ENCODE results near the gene PLEKHA7.
"Not testable (repeated sequence)": the region's sequence is repeated elsewhere in the genome, so short reads cannot be mapped to it uniquely, and the experiment has no call there.

Gene PLEKHA7

DNA sequence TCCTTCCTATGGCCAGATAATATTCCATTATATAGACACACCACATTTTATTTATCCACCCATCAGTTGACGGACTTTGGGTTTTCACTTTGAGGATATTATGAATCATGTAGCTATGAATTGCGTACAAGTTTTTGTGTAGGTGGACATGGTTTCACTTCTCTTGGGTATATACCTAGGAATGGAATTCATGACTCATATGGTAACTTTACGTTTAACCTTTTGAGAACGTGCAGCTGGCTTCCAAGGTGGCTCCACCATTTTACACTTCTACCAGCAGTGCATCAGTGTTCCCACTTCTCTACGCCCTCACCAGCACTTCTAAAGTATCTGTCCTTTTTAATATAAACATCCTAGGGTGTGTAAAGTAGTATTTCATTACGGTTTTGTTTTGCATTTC lies 112.0 kb downstream of the PLEKHA7 start:
- DNase-seq: no peak

GRCh38 chr11:16900491-16900890 lies 113.7 kb downstream of the PLEKHA7 start:
- no peak for DNase-seq

DNA sequence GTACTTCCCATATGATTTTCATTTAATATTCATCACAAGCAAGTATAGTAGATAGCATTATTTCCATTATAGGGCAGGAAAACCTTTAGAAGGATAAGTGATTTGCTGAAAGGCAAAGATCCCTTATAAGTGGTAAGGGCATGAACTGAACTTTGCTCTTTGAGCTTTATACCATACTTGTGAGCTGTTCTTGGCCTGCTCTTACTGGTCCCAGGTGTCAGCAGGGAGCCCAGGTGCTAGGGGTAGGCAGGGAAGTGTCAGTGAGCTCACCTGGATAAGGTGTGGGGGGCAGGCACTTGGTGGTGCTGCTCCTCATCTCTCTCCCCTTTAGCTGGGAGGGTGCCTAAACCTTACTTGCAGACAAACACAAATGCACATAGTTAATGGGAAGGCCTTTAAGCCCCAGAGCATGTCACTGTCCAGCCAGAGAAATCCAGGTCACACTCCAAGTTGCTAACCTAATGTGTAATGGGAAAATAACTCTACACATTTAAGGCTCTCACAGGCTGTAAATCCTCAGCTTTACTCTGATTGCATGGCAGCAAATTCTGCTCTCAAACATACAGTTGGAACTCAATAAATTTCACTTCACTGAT lies 114.4 kb downstream of the PLEKHA7 start:
- DNase-seq: no peak

DNA sequence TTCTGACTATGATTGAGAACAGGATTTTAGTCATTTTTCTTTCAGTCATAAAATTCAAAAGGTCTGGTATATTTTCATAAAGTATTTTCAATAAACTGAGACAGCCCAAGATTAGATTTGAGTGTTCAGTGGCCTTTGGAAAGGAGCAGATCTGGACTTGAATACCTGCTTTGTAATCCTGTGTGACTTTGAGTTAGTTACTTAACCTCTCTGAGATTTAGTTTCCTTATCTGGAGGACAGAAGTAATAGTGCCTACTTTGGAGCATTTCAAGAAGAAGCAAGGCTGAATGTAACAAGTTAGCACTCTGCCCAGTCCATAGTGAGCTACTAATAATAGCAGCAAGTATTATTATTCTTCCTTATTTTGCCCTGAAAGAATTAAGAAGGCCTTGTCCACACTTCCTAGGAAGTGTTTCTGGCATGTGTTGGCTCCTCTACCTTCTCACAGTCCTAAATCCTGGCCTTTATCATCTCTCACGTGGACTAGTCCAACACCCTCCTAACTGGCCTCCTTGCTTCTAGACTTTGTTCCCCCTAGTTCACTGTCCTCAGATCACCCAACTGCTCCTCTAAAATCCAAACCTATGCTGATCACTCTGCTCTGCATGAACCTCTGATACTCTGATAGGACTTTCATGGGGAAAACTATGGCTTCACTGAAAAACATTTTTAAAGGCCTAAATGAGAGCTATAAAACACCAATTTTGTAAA lies 115.8 kb downstream of the PLEKHA7 start:
- DNase-seq: no peak

- DNase-seq: peak; percentile 61
Observed at GRCh38 chr11:16897470-16898061, 116.6 kb downstream of the PLEKHA7 start.

DNA sequence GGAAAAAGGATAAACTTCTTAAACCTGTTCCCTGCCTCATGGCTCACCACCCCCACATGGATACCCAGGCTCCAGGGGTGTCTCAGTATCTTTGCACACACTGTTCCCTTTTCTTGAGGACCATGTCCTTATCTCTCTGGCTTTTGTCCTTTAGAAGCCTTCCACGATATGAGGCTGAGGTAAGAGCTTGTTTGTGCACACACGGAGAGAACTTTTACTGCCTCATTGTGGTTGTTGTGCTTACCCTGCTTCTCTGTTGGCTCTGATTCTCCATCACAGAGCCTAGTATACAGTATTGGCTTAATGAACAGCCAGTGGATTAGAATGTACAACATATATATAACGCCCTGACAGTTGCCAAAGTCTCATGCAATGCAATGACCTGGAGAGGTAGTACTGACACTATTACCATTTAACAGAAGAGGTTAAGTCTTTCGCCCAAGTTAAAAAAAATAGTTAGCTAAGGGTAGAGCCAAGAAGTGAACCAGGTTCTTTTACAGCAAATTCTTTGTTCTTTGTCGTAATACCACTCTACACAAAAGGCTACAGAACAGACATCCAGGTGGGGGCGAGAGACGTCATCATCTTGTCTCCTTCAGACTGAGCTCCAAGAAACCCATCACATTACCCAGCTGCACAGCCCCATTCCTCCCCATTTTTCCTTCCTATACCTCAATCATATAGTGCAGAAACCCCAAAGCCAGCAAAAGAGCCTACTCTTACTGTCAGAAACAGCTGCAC lies 117.3 kb downstream of the PLEKHA7 start:
- peak; percentile 29 for DNase-seq

DNA sequence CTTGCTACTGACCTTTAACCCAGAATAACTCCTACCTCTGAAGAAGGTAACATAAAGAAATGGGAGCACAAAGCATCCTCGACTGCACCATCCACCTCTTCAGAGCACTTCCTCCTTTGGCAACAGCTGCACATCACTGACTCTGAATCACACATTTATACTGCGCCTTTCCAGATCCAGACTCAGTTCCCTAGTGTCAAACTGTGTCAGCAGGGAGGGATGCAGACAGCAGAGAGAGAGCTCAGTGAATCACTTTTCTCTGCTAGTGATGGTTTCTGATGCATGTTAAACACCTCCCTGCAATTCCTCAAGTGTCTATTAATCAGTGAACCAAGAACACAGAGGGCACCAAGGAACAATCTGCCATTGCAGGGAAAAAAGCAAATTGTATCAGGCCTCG lies 118.9 kb downstream of the PLEKHA7 start:
- no peak for DNase-seq

- no peak for DNase-seq
Observed at GRCh38 chr11:16893456-16894066, 120.7 kb downstream of the PLEKHA7 start.

GRCh38 chr11:16891964-16892363 lies 122.2 kb downstream of the PLEKHA7 start:
- no peak for DNase-seq

DNA sequence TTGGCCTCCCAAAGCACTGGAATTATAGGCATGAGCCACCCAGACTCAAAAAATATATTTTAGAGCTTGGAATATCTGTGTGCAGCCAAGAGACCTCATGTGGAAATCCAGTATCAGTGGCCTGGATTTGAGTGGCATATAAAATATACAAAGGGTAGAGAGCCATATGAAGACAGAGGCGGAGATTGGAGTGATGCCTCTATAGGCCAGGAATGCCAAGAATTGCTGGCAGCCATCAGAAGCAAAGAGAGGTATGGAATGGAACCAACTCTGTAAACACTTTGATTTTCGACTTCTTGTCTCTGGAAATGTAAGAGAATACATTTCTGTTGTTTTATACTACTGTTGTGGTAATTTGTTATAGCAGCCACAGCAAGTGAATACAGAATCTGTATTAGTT lies 123.0 kb downstream of the PLEKHA7 start:
- DNase-seq: no peak

DNA sequence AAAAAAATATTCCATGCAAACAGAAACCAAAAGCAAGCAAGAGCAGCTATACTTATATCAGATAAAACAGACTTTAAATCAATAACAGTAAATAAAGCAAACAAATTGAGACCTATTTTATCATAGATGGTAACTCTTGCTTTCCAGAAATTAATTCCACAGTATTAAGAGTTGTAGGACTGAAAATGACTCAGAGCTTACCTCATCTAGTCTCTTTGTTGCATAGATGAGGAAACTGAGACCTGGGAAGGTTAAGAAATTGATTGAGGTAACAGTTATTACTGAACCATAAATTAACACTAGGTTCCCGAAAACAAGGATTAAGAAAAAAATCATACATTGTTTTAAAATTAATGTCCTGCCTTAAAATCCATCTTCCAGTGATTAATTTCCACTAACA lies 123.8 kb downstream of the PLEKHA7 start:
- DNase-seq: no peak

- no peak for DNase-seq
Observed at GRCh38 chr11:16889905-16890304, 124.3 kb downstream of the PLEKHA7 start.

DNA sequence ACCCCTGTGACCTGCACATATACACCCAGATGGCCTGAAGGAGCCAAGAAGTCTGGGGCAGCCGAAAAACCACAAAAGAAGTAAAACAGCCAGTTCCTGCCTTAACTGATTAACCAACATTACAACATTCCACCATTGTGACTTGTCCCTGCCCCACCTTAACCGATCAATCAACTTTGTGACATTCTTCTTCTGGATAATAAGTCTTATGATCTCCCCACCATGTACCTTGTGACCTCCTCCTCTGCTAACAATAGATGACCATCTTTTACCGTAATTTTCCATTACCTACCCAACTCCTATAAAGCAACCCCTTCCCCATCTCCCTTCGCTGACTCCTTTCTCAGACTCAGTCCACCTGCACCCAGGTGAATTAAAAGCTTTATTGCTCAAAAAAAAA lies 125.2 kb downstream of the PLEKHA7 start:
- not testable (repeated sequence) for DNase-seq

DNA sequence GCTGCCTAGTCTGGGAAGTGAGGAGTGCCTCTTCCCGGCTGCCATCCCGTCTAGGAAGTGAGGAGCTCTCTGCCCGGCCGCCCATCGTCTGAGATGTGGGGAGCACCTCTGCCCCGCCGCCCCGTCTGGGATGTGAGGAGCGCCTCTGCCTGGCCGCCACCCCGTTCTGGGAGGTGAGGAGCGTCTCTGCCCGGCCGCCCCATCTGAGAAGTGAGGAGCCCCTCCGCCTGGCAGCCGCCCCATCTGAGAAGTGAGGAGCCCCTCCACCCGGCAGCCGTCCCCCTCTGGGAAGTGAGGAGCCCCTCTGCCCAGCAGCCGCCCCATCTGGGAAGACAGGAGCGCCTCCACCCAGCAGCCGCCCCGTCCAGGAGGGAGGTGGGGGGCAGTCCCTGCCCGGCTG lies 126.3 kb downstream of the PLEKHA7 start:
- DNase-seq: not testable (repeated sequence)

GRCh38 chr11:16883174-16883573 lies 131.0 kb downstream of the PLEKHA7 start:
- peak; percentile 86 for DNase-seq

DNA sequence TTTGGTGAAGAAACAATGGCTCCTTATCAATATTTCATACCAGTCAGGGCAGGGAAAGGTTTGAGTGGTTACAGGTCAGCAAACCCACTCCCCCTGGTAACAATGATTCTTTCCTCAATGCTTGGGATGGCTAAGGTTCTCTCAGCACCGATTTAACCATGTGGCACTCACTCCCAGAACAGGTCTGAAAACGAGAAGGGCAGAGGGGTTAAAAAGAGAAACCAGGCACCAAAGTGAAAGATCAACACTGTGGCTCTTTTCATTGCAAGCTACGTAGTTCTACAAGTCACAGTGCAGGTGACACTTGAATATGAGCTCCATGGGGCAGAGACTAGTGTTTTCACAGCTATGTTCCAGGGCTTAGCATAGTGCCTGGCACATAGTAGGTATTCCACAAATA lies 132.4 kb downstream of the PLEKHA7 start:
- no peak for DNase-seq

DNA sequence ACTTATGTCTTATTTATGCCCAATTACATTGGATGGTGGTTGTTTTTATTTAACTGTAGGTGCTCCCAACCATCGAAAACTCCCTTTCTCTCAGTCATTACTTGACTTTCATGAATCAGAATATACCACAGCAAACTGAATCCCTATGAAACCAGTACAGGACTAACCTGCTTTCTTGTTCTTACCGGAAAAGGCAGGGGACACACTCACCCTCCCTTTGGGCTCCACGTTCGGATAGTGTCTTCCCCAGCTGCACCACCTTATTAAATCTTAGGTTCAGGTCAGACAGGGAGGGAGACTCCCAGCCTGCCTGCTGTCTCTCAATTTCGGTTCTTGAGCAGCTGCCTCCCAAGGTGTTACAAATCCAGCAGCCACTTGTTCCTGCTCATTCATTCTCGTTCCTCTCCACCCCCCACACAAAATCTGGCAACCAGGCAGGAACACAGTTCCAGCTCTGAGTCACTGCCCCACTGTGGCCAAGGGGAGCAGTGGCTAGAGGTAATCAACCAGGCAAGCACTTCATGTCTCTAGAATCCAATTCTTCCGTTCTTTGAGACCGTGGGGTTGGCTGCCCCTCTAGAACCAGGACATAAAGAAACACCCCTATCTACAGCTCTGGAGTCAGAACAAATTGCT lies 133.0 kb downstream of the PLEKHA7 start:
- DNase-seq: peak; percentile 50

DNA sequence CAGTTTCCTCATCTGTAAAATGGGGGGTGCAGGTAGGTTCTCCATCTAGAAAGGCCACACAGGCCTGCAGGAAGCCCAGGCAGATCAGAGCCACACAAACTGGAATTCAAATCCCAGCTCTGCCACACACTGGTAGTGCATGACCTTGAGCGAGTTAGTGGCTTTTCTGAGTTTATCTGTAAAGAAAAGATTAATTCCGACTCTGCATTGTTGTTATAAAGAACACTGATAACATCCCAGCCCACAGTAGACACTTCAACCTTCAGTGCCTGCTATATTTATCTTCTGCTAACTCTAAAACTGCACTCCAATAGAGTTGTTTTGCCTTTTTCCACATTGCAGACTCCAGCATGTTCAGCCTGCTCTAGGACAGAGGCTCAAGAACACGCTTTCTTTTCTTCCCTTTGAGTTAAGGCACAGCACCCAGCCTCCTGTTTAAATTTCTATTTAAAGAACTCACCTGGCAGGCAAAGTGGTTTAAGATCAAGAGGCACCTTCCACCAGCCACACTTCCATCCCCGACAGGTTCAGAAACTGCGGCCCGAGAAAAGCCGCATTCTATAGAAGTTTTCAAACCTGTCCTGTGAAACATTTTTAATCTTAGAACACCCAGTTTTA lies 133.9 kb downstream of the PLEKHA7 start:
- peak; percentile 48 for DNase-seq

DNA sequence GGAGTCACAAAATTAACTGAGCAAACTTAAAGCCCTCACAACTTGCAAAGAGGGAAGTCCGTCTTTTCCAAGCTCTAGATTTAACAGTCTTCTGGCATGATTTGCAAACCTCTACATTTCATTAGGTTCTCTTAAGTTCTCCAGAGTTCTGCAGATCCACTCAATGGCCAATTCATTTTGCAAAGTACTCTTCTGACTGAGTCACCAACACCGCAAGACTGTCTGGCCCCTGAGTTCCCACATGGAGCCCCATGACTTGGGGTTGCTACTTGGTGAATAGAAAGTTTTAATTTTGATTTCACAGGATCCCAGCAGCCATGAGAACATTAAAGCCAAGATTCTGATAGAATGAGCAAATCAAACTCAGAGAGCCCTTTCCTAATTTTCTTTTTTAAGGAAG lies 134.5 kb downstream of the PLEKHA7 start:
- no peak for DNase-seq

DNA sequence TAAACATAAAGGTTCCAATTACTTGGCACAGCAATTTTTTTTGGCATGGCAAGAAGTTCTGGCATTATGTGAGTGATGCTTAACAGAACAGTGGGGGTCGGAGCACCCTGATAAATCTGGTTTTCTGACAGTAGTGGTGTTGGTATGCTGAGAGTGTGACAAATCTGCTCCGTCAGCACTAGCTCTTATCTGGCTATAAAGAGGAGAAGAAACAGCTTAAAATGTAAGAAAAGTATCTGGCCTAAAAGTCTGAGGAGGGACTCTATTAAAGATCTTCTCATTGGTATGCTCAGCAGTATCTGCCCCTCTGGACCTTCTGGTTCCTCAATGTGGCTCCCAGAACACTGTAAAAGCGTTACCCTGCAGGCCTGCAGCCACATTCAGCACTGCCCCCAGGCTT lies 137.4 kb downstream of the PLEKHA7 start:
- no peak for DNase-seq

GRCh38 chr11:16876053-16876752 lies 138.0 kb downstream of the PLEKHA7 start:
- DNase-seq: no peak
